Fibroblast of lung (primary cell): Measurements from ENCODE around the gene GSTT4.

Experiments used
- CTCF ChIP-seq, 2 donors: IDR thresholded peaks in 1 of 2; conservative IDR thresholded peaks in 1 of 2; 1 replicate in 1 of 2; 2 replicates in 1 of 2; pipeline ENCODE4 v1.5.1; 2011 to 2012; ENCODE audit warnings: low read length in 2 of 2, control low read depth in 1 of 2, inconsistent platforms in 1 of 2, low read depth in 1 of 2, mild to moderate bottlenecking in 1 of 2
- EZH2 ChIP-seq: IDR thresholded peaks from 2 replicates; pipeline ENCODE4 v1.5.1; 2012; ENCODE audit warnings: low read length, control low read depth, mild to moderate bottlenecking; ENCODE audit errors: missing control alignments

GRCh38 chr22:24029304-24029703, 24.1 kb upstream of the GSTT4 start:
- TF ChIP-seq CTCF (conservative IDR thresholded peaks at IDR 0.05 in 1 of 2, IDR thresholded peaks at IDR 0.05 in 1 of 2; ENCODE audit: low read depth in 1 of 2, low read length in 2 of 2) (no peak), EZH2 (no peak)
